IMR-90 (cell line): Measurements from ENCODE around the gene NCOA3. TPM values are rescaled to one million over a fixed set of nuclear protein-coding genes. Genes with fewer than 3 reads are reported as not detected.

Experiments
- ATAC-seq: fragments of 200-7000 bp; cut with Tn5 transposase; 2 replicates; pipeline ENCODE4 v1.9.1; 2020; ENCODE audit warnings: low read depth, mild to moderate bottlenecking, moderate library complexity
- BruUV-seq: library from RNA; stranded (reverse); fragments of 400-500 nt; replicated peaks from 2 replicates; lab custom pipeline; 2021; lab: Mats Ljungman, UMichigan
- CTCF ChIA-PET: fragments of 300-600 bp; formaldehyde crosslinking; extraction: SDS; loops from one replicate; lab custom pipeline; 2021; ENCODE audit warnings: antibody characterized with exemption; lab: Yijun Ruan, JAX
- POLR2A ChIA-PET: fragments of 300-600 bp; sonication (Branson Sonifier 250); formaldehyde crosslinking; loops from one replicate; lab custom pipeline; 2022; ENCODE audit warnings: antibody characterized with exemption; ENCODE audit not compliant: unreplicated experiment; lab: Charles Lee
- DNase-seq: peaks from one replicate; pipeline ENCODE4 v3.0.0; 2013
- H2AFZ ChIP-seq: replicated peaks from 2 replicates; pipeline ENCODE3; 2013; ENCODE audit warnings: low read length, mild to moderate bottlenecking; ENCODE audit not compliant: poor library complexity
- H2AK5ac ChIP-seq: 2 replicates; pipeline ENCODE4 v1.6.1; 2013; ENCODE audit warnings: low read depth, low read length, inconsistent platforms
- H2AK9ac ChIP-seq: replicated peaks from 2 replicates; pipeline ENCODE3; 2013; ENCODE audit warnings: mild to moderate bottlenecking, low read depth, low read length, moderate library complexity; ENCODE audit not compliant: poor library complexity
- H2BK120ac ChIP-seq: 2 replicates; pipeline ENCODE4 v1.6.1; 2013; ENCODE audit warnings: low read depth, low read length, inconsistent platforms
- H2BK15ac ChIP-seq: 3 replicates; pipeline ENCODE4 v1.6.1; 2013; ENCODE audit warnings: low read depth, low read length, inconsistent platforms
- H2BK20ac ChIP-seq: 2 replicates; pipeline ENCODE4 v1.6.1; 2013; ENCODE audit warnings: low read depth, mild to moderate bottlenecking, inconsistent platforms, low read length, moderate library complexity
- H2BK5ac ChIP-seq: 2 replicates; pipeline ENCODE4 v1.6.1; 2013; ENCODE audit warnings: mild to moderate bottlenecking, low read depth, low read length, inconsistent platforms; ENCODE audit not compliant: poor library complexity, severe bottlenecking
- H3K14ac ChIP-seq: replicated peaks from 2 replicates; pipeline ENCODE4 v1.6.1; 2013; ENCODE audit warnings: low read depth, low read length, inconsistent platforms
- H3K18ac ChIP-seq: 2 replicates; pipeline ENCODE4 v1.6.1; 2013; ENCODE audit warnings: low read depth, low read length, control low read depth
- H3K23ac ChIP-seq: 2 replicates; pipeline ENCODE4 v1.6.1; 2013; ENCODE audit warnings: low read depth, low read length, inconsistent platforms
- H3K27ac ChIP-seq: 2 replicates; pipeline ENCODE4 v1.5.1; 2013; ENCODE audit warnings: mild to moderate bottlenecking, control low read depth, low read length; ENCODE audit not compliant: insufficient read depth
- H3K27me3 ChIP-seq: 2 replicates; pipeline ENCODE4 v1.6.1; 2013; ENCODE audit warnings: low read length; ENCODE audit not compliant: control insufficient read depth, insufficient read depth
- H3K36me3 ChIP-seq: 2 replicates; pipeline ENCODE4 v1.6.1; 2013; ENCODE audit warnings: low read length, mixed read lengths; ENCODE audit not compliant: control insufficient read depth, insufficient read depth
- H3K4ac ChIP-seq: 2 replicates; pipeline ENCODE4 v1.6.1; 2013; ENCODE audit warnings: low read depth, low read length, inconsistent platforms
- H3K4me1 ChIP-seq: 2 replicates; pipeline ENCODE4 v1.6.1; 2013; ENCODE audit warnings: low read length, mixed read lengths; ENCODE audit not compliant: control insufficient read depth, insufficient read depth
- H3K4me2 ChIP-seq: 2 replicates; pipeline ENCODE4 v1.6.1; 2013; ENCODE audit warnings: low read depth, mild to moderate bottlenecking, control low read depth, low read length, moderate library complexity
- H3K4me3 ChIP-seq: 2 replicates; pipeline ENCODE4 v1.5.1; 2013; ENCODE audit warnings: low read depth, mild to moderate bottlenecking, control low read depth, low read length, moderate library complexity; ENCODE audit not compliant: insufficient read depth
- H3K56ac ChIP-seq: 2 replicates; pipeline ENCODE4 v1.6.1; 2013; ENCODE audit warnings: low read length, inconsistent platforms; ENCODE audit not compliant: insufficient read depth; ENCODE audit errors: extremely low read depth
- H3K79me1 ChIP-seq, 2 experiments: 2 replicates each; pipeline ENCODE4 v1.6.1; 2013; ENCODE audit warnings: low read length in 2 of 2, inconsistent platforms in 1 of 2, low read depth in 1 of 2
- H3K9ac ChIP-seq: 2 replicates; pipeline ENCODE4 v1.6.1; 2013; ENCODE audit warnings: low read depth, low read length, control low read depth
- H3K9me1 ChIP-seq: 2 replicates; pipeline ENCODE4 v1.6.1; 2013; ENCODE audit warnings: low read length, inconsistent platforms; ENCODE audit not compliant: insufficient read depth
- H3K9me3 ChIP-seq: 2 replicates; pipeline ENCODE4 v1.6.1; 2013; ENCODE audit warnings: low read length; ENCODE audit not compliant: control insufficient read depth, insufficient read depth
- H4K20me1 ChIP-seq: 2 replicates; pipeline ENCODE4 v1.6.1; 2013; ENCODE audit warnings: low read length, inconsistent platforms; ENCODE audit not compliant: insufficient read depth
- H4K5ac ChIP-seq: 2 replicates; pipeline ENCODE4 v1.6.1; 2013; ENCODE audit warnings: mild to moderate bottlenecking, low read depth, low read length, control low read depth
- H4K8ac ChIP-seq, 2 experiments: 2 replicates each; pipeline ENCODE4 v1.6.1; 2013; ENCODE audit warnings: low read depth in 2 of 2, low read length in 2 of 2, control low read depth in 1 of 2, inconsistent platforms in 1 of 2
- H4K91ac ChIP-seq: 2 replicates; pipeline ENCODE4 v1.6.1; 2013; ENCODE audit warnings: low read depth, low read length, inconsistent platforms; ENCODE audit not compliant: insufficient read depth
- CEBPB ChIP-seq: IDR thresholded peaks from 2 replicates; pipeline ENCODE4 v1.6.1; 2012; ENCODE audit warnings: low read depth, low read length, improper control_type of control experiment
- CHD1 ChIP-seq: IDR thresholded peaks from 2 replicates; pipeline ENCODE4 v1.6.1; 2012; ENCODE audit warnings: low read depth, low read length, improper control_type of control experiment
- FOS ChIP-seq: fragments of 150-350 bp; IDR thresholded peaks from 2 replicates; pipeline ENCODE4 v1.6.1; 2016; ENCODE audit warnings: low read depth, low read length
- MAFK ChIP-seq: IDR thresholded peaks from 2 replicates; pipeline ENCODE4 v1.6.1; 2012; ENCODE audit warnings: low read depth, low read length, improper control_type of control experiment
- NFE2L2 ChIP-seq: fragments of 150-350 bp; IDR thresholded peaks from 2 replicates; pipeline ENCODE4 v1.6.1; 2016; ENCODE audit warnings: low read depth, mild to moderate bottlenecking, low read length
- RAD21 ChIP-seq: IDR thresholded peaks from 2 replicates; pipeline ENCODE4 v1.6.1; 2012; ENCODE audit warnings: low read length, improper control_type of control experiment
- RFX5 ChIP-seq: IDR thresholded peaks from 2 replicates; pipeline ENCODE4 v1.8.0; 2012; ENCODE audit warnings: low read depth, mild to moderate bottlenecking, low read length, moderate library complexity
- SMC3 ChIP-seq: fragments of 150-350 bp; IDR thresholded peaks from 2 replicates; pipeline ENCODE4 v1.6.1; 2016; ENCODE audit warnings: low read depth, mild to moderate bottlenecking, antibody characterized with exemption, low read length, moderate library complexity
- dilution Hi-C: fragments of 300-500 bp; cut with HindIII; formaldehyde crosslinking; loops from one replicate; pipeline ENCODE4 v1.14.3; 2018; ENCODE audit warnings: low sequenced_read_pairs; ENCODE audit not compliant: unreplicated experiment
- in situ Hi-C: fragments of 300-500 bp; cut with MboI; formaldehyde crosslinking; loops from 3 replicates; pipeline ENCODE4 v1.14.3; 2019; ENCODE audit warnings: low sequenced_read_pairs, inconsistent platforms, mixed read lengths
- intact Hi-C: fragments of 100-400 bp; cut with micrococcal nuclease; formaldehyde crosslinking; loops from 2 replicates; pipeline ENCODE4 v1.10.0; 2022
- polyA plus RNA-seq, 3 experiments: library from polyadenylated mRNA; depleted of rRNA; stranded (reverse); fragments of >200 nt; gene quantifications; 2 replicates each; pipeline ENCODE4 v1.2.3, GENCODE V29; 2012; ENCODE audit warnings: low replicate concordance in 1 of 3
- total RNA-seq: library from RNA; depleted of rRNA; stranded (reverse); fragments of >200 nt; gene quantifications from 2 replicates; pipeline ENCODE4 v1.2.3, GENCODE V29; 2012
- TF ChIP-seq, protein P1 (sequence below): fragments of 150-350 bp; IDR thresholded peaks from 2 replicates; pipeline ENCODE4 v1.6.1; 2017; ENCODE audit warnings: mild to moderate bottlenecking, antibody characterized with exemption, low read length, low read depth
- TF ChIP-seq, protein P2 (sequence below): conservative IDR thresholded peaks from 2 replicates; pipeline ENCODE4 v1.5.1; 2012; ENCODE audit warnings: mild to moderate bottlenecking, low read depth, low read length, improper control_type of control experiment

Gene NCOA3
- total and polyA plus RNA-seq, 2 of the 4 experiments (the other 2 are of a cell fraction), result 8.8 to 29.0 TPM

DNA sequence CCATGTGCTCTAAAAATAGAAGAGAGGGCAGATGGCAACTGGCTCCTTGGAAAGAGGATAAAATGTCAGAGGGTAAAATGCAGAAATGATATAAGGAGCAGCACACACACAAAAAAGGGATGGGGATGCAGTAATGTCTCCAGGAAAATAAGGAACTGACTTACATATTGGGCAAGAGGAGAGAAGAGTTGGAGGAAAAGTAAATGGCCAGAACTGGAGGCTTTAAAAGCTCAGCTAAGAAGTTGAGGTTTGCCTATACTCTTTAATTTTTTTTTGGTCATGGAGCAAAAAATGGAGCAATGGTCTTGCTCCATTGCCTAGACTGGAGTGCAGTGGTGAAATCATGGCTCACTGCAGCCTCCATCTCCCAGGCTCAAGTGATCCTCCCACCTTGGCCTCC is 189.9 kb downstream of the NCOA3 start:
- no peak overlapping the region for H3K23ac ChIP-seq
- H3K27ac ChIP-seq, result no peak overlapping the region
- no peak overlapping the region for H4K8ac ChIP-seq
- peaks cover 3% of the 10 kb centered on the region; the same call in 1 of the 2 replicates for H3K4me1 ChIP-seq
- no peak overlapping the region for H2BK15ac ChIP-seq
- H3K27me3 ChIP-seq, result no peaks in the 10 kb centered on the region; the same call in 1 of the 2 replicates
- H4K5ac ChIP-seq, result no peak overlapping the region
- no peaks in the 10 kb centered on the region for H3K79me1 ChIP-seq
- H3K14ac ChIP-seq, result no peak overlapping the region
- H3K18ac ChIP-seq, result no peak overlapping the region
- in situ Hi-C loops (no loop called here), dilution Hi-C loops (no loop called here), intact Hi-C loops (no loop called here)
- DNase-seq, result peak; percentile 22
- no peak overlapping the region for H2BK120ac ChIP-seq
- ChIA-PET POLR2A (no interaction called here), CTCF (no interaction called here)
- no peak overlapping the region for H3K4me2 ChIP-seq
- H4K20me1 ChIP-seq, result no peaks in the 10 kb centered on the region
- no peak for ATAC-seq
- H2BK5ac ChIP-seq, result no peak overlapping the region
- no TSS peak for BruUV-seq
- peaks cover 31% of the 10 kb centered on the region for H3K9me3 ChIP-seq
- no peak overlapping the region for H3K4ac ChIP-seq
- no peak overlapping the region for H3K9ac ChIP-seq
- H4K91ac ChIP-seq, result no peak overlapping the region
- H3K56ac ChIP-seq, result no peak overlapping the region
- no peak for TF ChIP-seq CHD1
- TF ChIP-seq NFE2L2, result no peak
- TF ChIP-seq RAD21, result no peak
- no peak for TF ChIP-seq FOS
- TF ChIP-seq, protein P1, sequence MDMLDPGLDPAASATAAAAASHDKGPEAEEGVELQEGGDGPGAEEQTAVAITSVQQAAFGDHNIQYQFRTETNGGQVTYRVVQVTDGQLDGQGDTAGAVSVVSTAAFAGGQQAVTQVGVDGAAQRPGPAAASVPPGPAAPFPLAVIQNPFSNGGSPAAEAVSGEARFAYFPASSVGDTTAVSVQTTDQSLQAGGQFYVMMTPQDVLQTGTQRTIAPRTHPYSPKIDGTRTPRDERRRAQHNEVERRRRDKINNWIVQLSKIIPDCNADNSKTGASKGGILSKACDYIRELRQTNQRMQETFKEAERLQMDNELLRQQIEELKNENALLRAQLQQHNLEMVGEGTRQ, result no peak
- no peak for TF ChIP-seq RFX5
- no peak for TF ChIP-seq MAFK
- TF ChIP-seq, protein P2, sequence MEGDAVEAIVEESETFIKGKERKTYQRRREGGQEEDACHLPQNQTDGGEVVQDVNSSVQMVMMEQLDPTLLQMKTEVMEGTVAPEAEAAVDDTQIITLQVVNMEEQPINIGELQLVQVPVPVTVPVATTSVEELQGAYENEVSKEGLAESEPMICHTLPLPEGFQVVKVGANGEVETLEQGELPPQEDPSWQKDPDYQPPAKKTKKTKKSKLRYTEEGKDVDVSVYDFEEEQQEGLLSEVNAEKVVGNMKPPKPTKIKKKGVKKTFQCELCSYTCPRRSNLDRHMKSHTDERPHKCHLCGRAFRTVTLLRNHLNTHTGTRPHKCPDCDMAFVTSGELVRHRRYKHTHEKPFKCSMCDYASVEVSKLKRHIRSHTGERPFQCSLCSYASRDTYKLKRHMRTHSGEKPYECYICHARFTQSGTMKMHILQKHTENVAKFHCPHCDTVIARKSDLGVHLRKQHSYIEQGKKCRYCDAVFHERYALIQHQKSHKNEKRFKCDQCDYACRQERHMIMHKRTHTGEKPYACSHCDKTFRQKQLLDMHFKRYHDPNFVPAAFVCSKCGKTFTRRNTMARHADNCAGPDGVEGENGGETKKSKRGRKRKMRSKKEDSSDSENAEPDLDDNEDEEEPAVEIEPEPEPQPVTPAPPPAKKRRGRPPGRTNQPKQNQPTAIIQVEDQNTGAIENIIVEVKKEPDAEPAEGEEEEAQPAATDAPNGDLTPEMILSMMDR, result no peak
- no peak for TF ChIP-seq SMC3
- TF ChIP-seq CEBPB, result no peak
- H3K36me3 ChIP-seq, result no peaks in the 10 kb centered on the region; the same call in 1 of the 2 replicates
- no peaks in the 10 kb centered on the region for H3K9me1 ChIP-seq
- H2BK20ac ChIP-seq, result no peak overlapping the region
- H3K4me3 ChIP-seq, result no peak overlapping the region
- no peak overlapping the region for H2AK5ac ChIP-seq
- no peak overlapping the region for H2AFZ ChIP-seq
- no peak overlapping the region for H2AK9ac ChIP-seq
